K562 (cell line): ENCODE data around the gene TRIM71.
"Not testable (repeated sequence)": the region's sequence is repeated elsewhere in the genome, so short reads cannot be mapped to it uniquely, and the experiment has no call there.

Experiments used
- CBX1 ChIP-seq: sonication (generic); IDR thresholded peaks from 2 replicates; pipeline ENCODE4 v1.6.1; 2016; ENCODE audit warnings: antibody characterized with exemption, low read depth, mild to moderate bottlenecking
- CTCF ChIP-seq, 3 experiments: IDR thresholded peaks in 2 of 3; conservative IDR thresholded peaks in 1 of 3; 2 replicates each; pipeline ENCODE4 v1.5.1; 2011 to 2012; ENCODE audit warnings: low read length in 3 of 3, mild to moderate bottlenecking in 3 of 3, control low read depth in 2 of 3, improper control_type of control experiment in 1 of 3, inconsistent platforms in 1 of 3, low read depth in 1 of 3, mixed read lengths in 1 of 3, moderate library complexity in 1 of 3; ENCODE audit not compliant: insufficient read depth in 2 of 3
- CUX1 ChIP-seq: fragments of 200-800 bp; sonication (Bioruptor generic); IDR thresholded peaks from 2 replicates; pipeline ENCODE4 v1.6.1; 2016; ENCODE audit warnings: missing genetic modification characterization, missing compliant biosample characterization
- EP300 ChIP-seq: IDR thresholded peaks from 2 replicates; pipeline ENCODE4 v1.6.1; 2012; ENCODE audit warnings: low read length, improper control_type of control experiment
- HEY1 ChIP-seq: fragments of 250-450 bp; sonication (Bioruptor Pico); IDR thresholded peaks from 2 replicates; pipeline ENCODE4 v1.5.0; 2020; ENCODE audit warnings: mild to moderate bottlenecking, moderate library complexity, borderline replicate concordance
- MXI1 ChIP-seq: IDR thresholded peaks from 2 replicates; pipeline ENCODE4 v1.6.1; 2011; ENCODE audit warnings: low read depth, mild to moderate bottlenecking, improper control_type of control experiment, low read length
- NBN ChIP-seq: fragments of 450-650 bp; IDR thresholded peaks from 2 replicates; pipeline ENCODE4 v1.6.1; 2016; ENCODE audit warnings: low read depth, mild to moderate bottlenecking
- TAF1 ChIP-seq: IDR thresholded peaks from 2 replicates; pipeline ENCODE4 v1.6.1; 2011; ENCODE audit warnings: mild to moderate bottlenecking, low read length, moderate library complexity; ENCODE audit not compliant: insufficient read depth, control insufficient read depth, severe bottlenecking; ENCODE audit errors: extremely low read depth
- TF ChIP-seq, protein P1 (sequence below): IDR thresholded peaks from 2 replicates; pipeline ENCODE4 v1.6.1; 2016; ENCODE audit warnings: missing genetic modification characterization, missing compliant biosample characterization

DNA sequence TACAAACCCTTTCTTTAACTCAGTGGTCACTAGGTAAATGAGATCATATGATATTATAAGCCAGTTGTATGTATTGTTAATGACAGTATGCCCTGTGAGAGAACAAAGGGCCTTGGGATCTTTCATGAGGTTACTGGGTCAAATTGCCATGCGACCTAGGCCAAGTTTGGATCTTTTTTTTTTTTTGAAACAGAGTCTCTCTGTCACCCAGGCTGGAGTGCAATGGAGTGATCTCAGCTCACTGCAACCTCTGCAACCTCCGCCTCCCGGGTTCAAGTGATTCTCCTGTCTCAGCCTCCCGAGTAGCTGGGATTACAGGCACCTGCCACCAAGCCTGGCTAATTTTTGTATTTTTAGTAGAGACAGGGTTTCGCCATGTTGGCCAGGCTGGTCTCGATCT is 27.7 kb downstream of the TRIM71 start:
- TF ChIP-seq EP300; MXI1; CTCF (IDR thresholded peaks at IDR 0.05 in 2 of 3, conservative IDR thresholded peaks at IDR 0.05 in 1 of 3; ENCODE audit: insufficient read depth in 2 of 3, low read depth in 1 of 3, low read length in 3 of 3); CUX1 (CRISPR knock-in tag); NBN; TAF1; HEY1 (CRISPR knock-in tag); CBX1: not testable (repeated sequence)
- TF ChIP-seq, protein P1, sequence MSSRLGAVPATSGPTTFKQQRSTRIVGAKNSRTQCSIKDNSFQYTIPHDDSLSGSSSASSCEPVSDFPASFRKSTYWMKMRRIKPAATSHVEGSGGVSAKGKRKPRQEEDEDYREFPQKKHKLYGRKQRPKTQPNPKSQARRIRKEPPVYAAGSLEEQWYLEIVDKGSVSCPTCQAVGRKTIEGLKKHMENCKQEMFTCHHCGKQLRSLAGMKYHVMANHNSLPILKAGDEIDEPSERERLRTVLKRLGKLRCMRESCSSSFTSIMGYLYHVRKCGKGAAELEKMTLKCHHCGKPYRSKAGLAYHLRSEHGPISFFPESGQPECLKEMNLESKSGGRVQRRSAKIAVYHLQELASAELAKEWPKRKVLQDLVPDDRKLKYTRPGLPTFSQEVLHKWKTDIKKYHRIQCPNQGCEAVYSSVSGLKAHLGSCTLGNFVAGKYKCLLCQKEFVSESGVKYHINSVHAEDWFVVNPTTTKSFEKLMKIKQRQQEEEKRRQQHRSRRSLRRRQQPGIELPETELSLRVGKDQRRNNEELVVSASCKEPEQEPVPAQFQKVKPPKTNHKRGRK (tag), result not testable (repeated sequence)
